ENCODE data around the gene MARS1. TPM values are rescaled to one million over a fixed set of nuclear protein-coding genes. Genes with fewer than 3 reads are reported as not detected.

Gene MARS1
- total RNA-seq, 1 donor from 2014 or later = 131 TPM

DNA sequence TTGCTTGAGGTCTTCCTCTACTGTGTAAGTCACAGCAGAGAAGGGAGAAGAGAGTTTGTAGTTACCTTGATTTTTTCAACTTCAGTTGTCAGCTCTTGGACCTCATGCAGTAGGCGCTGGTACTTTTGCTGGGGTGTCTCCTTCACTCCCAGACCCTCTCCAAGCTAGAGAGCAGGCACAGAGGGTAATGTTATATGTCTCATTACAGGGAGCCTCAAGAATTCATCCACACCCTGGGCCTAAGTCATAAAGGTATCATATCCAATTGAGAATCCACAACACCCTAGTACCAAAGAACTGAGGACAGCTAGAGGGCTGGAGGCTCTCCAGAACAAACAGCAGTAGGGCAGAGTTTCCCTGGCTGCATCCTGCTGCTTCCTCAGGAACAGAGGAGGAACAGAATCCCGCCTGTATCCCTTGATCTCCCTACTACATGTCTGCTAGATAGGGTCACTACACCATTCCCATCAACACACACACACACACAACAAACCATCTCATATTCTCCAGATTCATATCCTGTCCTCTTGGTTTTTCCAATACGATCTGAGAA lies 47.2 kb downstream of the MARS1 start:
- ATAC-seq (no peak), DNase-seq (no peak)
- Histone ChIP-seq H3K9me3 (no peaks in the 10 kb centered on the region), H3K4me3 (no peak overlapping the region), H3K4me1 (peaks cover 10% of the 10 kb centered on the region), H3K36me3 (peaks cover 83% of the 10 kb centered on the region), H3K27ac (no peak overlapping the region), H3K27me3 (ENCODE audit: low read depth) (no peaks in the 10 kb centered on the region)
- intact Hi-C loops (cut with DNase I) = no loop called here
- TF ChIP-seq, protein P1, sequence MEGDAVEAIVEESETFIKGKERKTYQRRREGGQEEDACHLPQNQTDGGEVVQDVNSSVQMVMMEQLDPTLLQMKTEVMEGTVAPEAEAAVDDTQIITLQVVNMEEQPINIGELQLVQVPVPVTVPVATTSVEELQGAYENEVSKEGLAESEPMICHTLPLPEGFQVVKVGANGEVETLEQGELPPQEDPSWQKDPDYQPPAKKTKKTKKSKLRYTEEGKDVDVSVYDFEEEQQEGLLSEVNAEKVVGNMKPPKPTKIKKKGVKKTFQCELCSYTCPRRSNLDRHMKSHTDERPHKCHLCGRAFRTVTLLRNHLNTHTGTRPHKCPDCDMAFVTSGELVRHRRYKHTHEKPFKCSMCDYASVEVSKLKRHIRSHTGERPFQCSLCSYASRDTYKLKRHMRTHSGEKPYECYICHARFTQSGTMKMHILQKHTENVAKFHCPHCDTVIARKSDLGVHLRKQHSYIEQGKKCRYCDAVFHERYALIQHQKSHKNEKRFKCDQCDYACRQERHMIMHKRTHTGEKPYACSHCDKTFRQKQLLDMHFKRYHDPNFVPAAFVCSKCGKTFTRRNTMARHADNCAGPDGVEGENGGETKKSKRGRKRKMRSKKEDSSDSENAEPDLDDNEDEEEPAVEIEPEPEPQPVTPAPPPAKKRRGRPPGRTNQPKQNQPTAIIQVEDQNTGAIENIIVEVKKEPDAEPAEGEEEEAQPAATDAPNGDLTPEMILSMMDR (IDR thresholded peaks at IDR 0.05) = no peak

DNA sequence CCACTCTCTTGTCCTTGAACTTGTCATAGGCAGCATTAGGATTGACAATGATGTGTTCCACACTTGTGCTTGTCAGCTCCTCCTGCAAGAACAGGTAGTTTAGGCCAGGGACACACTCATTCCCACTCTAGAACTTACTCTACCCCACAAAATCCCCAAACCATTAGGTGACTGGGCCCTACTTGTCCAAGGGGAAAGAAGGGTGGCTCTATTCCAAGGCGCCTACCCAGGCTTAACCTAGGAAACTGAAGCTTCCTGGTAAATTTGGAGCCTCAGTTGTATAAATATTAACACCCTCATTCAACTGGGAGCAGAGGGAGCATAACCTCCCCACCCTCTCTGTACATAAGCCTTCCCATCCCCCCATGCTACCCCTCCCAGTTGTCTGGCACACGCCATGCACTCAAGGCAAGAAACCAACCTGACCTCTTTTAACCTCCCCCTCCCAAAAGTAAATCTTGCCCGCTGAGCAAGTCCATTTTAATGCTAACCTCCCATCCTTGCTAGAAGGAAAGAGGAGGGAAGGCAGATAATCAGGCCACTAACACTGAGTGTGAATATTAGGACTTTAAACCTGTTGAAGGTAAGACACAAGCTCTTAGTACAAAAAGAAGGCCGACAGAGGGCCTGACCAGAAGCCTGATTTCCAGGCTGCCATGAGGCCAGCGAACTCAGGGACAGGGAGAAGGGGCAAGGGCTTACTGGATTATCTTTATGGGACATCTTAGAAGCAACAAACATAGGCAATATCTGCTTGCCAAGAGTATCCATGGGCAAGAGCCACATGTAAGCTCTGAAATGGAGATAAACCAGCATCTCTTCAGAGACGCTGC lies 48.1 kb downstream of the MARS1 start:
- DNase-seq = no peak
- peaks cover 10% of the 10 kb centered on the region for H3K4me1 ChIP-seq
- TF ChIP-seq, protein P1 (IDR thresholded peaks at IDR 0.05) = no peak
- no peaks in the 10 kb centered on the region for H3K9me3 ChIP-seq
- H3K27me3 ChIP-seq (ENCODE audit: low read depth) = no peaks in the 10 kb centered on the region
- H3K27ac ChIP-seq = no peak overlapping the region
- no peak for ATAC-seq
- intact Hi-C loops (cut with DNase I) = no loop called here
- no peak overlapping the region for H3K4me3 ChIP-seq
- H3K36me3 ChIP-seq = peaks cover 79% of the 10 kb centered on the region

DNA sequence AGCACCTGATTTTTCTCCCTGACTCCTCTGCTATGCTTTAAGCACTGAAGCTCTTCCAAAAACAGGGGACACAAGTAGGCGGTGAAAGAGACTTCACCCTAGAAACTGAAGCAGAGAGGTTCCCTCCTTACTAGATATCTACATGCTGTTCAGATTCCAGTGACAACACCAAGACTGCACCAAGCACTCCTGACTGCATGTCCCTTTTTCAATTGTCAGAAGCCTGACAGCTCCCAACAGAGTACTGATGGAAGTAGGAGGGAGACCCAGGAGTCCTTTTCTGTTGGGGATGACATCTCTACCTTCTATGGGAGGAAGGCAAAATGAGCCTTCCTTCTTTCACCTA lies 48.7 kb downstream of the MARS1 start:
- Histone ChIP-seq H3K36me3 (peaks cover 79% of the 10 kb centered on the region), H3K27ac (no peak overlapping the region)
- intact Hi-C loops (cut with DNase I) = no loop called here

DNA sequence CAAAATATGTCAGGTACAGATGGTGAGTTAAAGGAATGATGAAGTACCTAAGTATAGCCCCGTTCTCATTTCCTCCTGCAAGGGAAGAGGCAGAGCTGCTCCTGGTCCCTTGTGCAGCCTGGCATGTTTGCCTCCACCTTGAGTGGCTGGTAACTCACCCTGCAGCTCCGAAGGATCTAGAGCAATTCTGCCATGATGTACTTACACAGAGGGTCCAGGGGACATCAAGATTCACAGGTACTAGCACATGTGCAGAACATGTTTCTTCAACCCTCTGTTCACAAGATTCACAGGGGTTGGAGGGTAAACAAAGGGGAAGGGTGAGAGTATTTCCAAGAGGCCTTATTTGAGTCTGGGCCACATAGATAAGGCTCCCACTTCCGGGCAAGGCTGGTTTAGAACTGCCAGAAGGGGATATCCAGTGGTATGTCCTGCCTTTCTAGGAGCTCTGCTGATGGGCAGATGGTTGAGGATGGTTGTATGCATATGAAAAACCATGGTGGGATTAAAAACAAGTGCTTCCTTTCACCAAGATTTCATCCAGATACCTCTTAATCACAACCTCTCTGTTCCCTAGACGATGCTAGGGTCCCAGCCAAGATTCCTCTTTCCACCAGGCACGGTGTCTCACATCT lies 51.4 kb downstream of the MARS1 start:
- no peak overlapping the region for H3K27ac ChIP-seq
- no peak for ATAC-seq
- no peak overlapping the region for H3K4me3 ChIP-seq
- no peaks in the 10 kb centered on the region for H3K27me3 ChIP-seq (ENCODE audit: low read depth)
- TF ChIP-seq, protein P1 (IDR thresholded peaks at IDR 0.05) = no peak
- DNase-seq = no peak
- intact Hi-C loops (cut with DNase I) = no loop called here
- peaks cover 18% of the 10 kb centered on the region for H3K4me1 ChIP-seq
- H3K36me3 ChIP-seq = peaks cover 65% of the 10 kb centered on the region
- H3K9me3 ChIP-seq = no peaks in the 10 kb centered on the region

More for the DNA sequence above, 48.7 kb downstream of the MARS1 start:
- DNase-seq (no peak), ATAC-seq (no peak)
- TF ChIP-seq, protein P1 (IDR thresholded peaks at IDR 0.05) = no peak
- Histone ChIP-seq H3K4me3 (no peak overlapping the region), H3K4me1 (peaks cover 10% of the 10 kb centered on the region), H3K27me3 (ENCODE audit: low read depth) (no peaks in the 10 kb centered on the region), H3K9me3 (no peaks in the 10 kb centered on the region)

DNA sequence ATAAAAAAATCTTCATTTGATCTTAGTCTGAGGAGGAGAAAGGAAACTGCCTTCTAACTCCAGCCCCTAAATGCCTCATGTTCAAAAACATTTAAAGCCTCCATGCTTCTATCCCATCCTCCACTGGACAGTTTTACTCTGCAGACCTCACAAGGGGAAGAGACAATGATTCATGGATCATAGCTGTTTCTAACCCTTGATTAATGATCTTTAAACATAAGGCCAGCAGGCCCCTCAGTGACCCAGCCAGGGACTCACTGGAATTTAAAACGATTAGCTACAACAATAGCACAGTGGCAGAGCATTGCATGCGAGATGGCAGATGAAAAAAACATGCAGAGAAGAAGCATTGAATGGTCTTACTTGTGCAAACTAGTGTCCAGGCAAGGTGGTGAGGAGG lies 53.1 kb downstream of the MARS1 start:
- TF ChIP-seq, protein P1 (IDR thresholded peaks at IDR 0.05) = no peak
- no peaks in the 10 kb centered on the region for H3K27me3 ChIP-seq (ENCODE audit: low read depth)
- H3K9me3 ChIP-seq = no peaks in the 10 kb centered on the region
- H3K27ac ChIP-seq = no peak overlapping the region
- ATAC-seq (no peak), DNase-seq (no peak)
- peaks cover 29% of the 10 kb centered on the region for H3K4me1 ChIP-seq
- intact Hi-C loops (cut with DNase I) = no loop called here
- no peak overlapping the region for H3K4me3 ChIP-seq
- peaks cover 50% of the 10 kb centered on the region for H3K36me3 ChIP-seq

Measured in lower lobe of right lung (tissue), 2 donors.